ENCODE measurements around the gene PHETA2.

DNA sequence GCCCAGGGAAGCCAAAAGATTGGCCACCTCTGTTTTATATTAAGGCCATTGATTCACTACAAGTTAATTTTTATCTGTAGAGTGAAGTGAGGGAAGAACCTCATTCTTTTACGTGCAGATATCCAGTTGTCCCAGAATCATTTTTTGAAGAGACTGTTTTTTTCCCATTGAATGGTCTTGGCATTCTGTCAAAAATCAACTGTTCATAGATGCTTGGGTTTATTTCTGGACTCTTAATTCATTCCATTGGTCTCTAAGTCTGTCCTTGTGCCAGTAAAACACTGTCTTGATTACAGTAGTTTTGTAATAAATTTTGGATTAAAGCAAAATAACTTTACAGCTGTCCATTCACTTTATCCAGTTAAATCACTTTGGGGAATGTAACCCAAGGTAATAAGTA lies 48.6 kb upstream of the PHETA2 start:
- TF ChIP-seq, protein P1, sequence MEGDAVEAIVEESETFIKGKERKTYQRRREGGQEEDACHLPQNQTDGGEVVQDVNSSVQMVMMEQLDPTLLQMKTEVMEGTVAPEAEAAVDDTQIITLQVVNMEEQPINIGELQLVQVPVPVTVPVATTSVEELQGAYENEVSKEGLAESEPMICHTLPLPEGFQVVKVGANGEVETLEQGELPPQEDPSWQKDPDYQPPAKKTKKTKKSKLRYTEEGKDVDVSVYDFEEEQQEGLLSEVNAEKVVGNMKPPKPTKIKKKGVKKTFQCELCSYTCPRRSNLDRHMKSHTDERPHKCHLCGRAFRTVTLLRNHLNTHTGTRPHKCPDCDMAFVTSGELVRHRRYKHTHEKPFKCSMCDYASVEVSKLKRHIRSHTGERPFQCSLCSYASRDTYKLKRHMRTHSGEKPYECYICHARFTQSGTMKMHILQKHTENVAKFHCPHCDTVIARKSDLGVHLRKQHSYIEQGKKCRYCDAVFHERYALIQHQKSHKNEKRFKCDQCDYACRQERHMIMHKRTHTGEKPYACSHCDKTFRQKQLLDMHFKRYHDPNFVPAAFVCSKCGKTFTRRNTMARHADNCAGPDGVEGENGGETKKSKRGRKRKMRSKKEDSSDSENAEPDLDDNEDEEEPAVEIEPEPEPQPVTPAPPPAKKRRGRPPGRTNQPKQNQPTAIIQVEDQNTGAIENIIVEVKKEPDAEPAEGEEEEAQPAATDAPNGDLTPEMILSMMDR (IDR thresholded peaks at IDR 0.05 in 8 of 11, conservative IDR thresholded peaks at IDR 0.05 in 3 of 11) = no peak
- no peak for TF ChIP-seq POLR2A (IDR thresholded peaks at IDR 0.05)
- TF ChIP-seq POLR2AphosphoS5 (IDR thresholded peaks at IDR 0.05) = no peak
